RWPE2 (cell line): ENCODE measurements around the gene EFNA3.
"Not testable (repeated sequence)": the region's sequence is repeated elsewhere in the genome, so short reads cannot be mapped to it uniquely, and the experiment has no call there.

Experiments used
- ATAC-seq: fragments of 200-7000 bp; cut with Tn5 transposase; 3 replicates; pipeline ENCODE4 v1.9.1; 2021; ENCODE audit warnings: low read depth
- DNase-seq: peaks from one replicate; pipeline ENCODE4 v3.0.0-alpha.2; 2020; ENCODE audit warnings: low spot score
- H3K27ac ChIP-seq: fragments of 450-650 bp; 2 replicates; pipeline ENCODE4 v1.5.1; 2017; ENCODE audit warnings: mild to moderate bottlenecking; ENCODE audit not compliant: poor library complexity, severe bottlenecking
- H3K27me3 ChIP-seq: fragments of 250-450 bp; sonication (Bioruptor Pico); 2 replicates; pipeline ENCODE4 v1.5.1; 2021; ENCODE audit warnings: mild to moderate bottlenecking, moderate library complexity; ENCODE audit not compliant: insufficient read depth, poor library complexity, severe bottlenecking
- H3K36me3 ChIP-seq: fragments of 250-450 bp; sonication (Bioruptor Pico); 2 replicates; pipeline ENCODE4 v1.5.1; 2020; ENCODE audit warnings: low read depth, mild to moderate bottlenecking, moderate library complexity
- H3K4me1 ChIP-seq: fragments of 250-450 bp; sonication (Bioruptor Pico); 2 replicates; pipeline ENCODE4 v1.5.1; 2021; ENCODE audit warnings: mild to moderate bottlenecking, moderate library complexity; ENCODE audit not compliant: insufficient read depth, poor library complexity, severe bottlenecking
- H3K4me3 ChIP-seq: fragments of 250-450 bp; sonication (Bioruptor Pico); 2 replicates; pipeline ENCODE4 v1.5.1; 2021; ENCODE audit warnings: mild to moderate bottlenecking, moderate library complexity; ENCODE audit not compliant: severe bottlenecking
- H3K9me3 ChIP-seq: fragments of 250-450 bp; sonication (Bioruptor Pico); 2 replicates; pipeline ENCODE4 v1.5.1; 2021; ENCODE audit warnings: mild to moderate bottlenecking, moderate library complexity; ENCODE audit not compliant: severe bottlenecking
- CTCF ChIP-seq: fragments of 450-650 bp; IDR thresholded peaks from one replicate; pipeline ENCODE4 v1.5.1; 2017; ENCODE audit warnings: mild to moderate bottlenecking, moderate library complexity; ENCODE audit not compliant: poor library complexity, severe bottlenecking

The EFNA3 gene

GRCh38 chr1:155117610-155118009 lies 39.0 kb downstream of the EFNA3 start:
- ATAC-seq (no peak), DNase-seq (no peak)
- Histone ChIP-seq H3K4me3 (no peak overlapping the region), H3K27me3 (no peaks in the 10 kb centered on the region), H3K4me1 (no peaks in the 10 kb centered on the region), H3K27ac (no peak overlapping the region), H3K9me3 (no peaks in the 10 kb centered on the region), H3K36me3 (no peaks in the 10 kb centered on the region)
- TF ChIP-seq CTCF: no peak

GRCh38 chr1:155118090-155118489 lies 39.5 kb downstream of the EFNA3 start:
- not testable (repeated sequence) for H3K36me3 ChIP-seq, H3K9me3 ChIP-seq, H3K4me3 ChIP-seq, ATAC-seq, H3K4me1 ChIP-seq, DNase-seq, H3K27ac ChIP-seq, H3K27me3 ChIP-seq

GRCh38 chr1:155120253-155120652 lies 41.6 kb downstream of the EFNA3 start:
- H3K4me3 ChIP-seq: no peak overlapping the region
- no peaks in the 10 kb centered on the region for H3K36me3 ChIP-seq
- no peak for TF ChIP-seq CTCF
- DNase-seq: no peak
- H3K27ac ChIP-seq: no peak overlapping the region
- H3K9me3 ChIP-seq: no peaks in the 10 kb centered on the region
- H3K4me1 ChIP-seq: peaks cover 19% of the 10 kb centered on the region
- ATAC-seq: no peak
- no peaks in the 10 kb centered on the region for H3K27me3 ChIP-seq

- DNase-seq (no peak), ATAC-seq (no peak)
- Histone ChIP-seq H3K27me3 (no peaks in the 10 kb centered on the region), H3K27ac (no peak overlapping the region), H3K4me1 (peaks cover 29% of the 10 kb centered on the region), H3K9me3 (no peaks in the 10 kb centered on the region), H3K36me3 (no peaks in the 10 kb centered on the region), H3K4me3 (no peak overlapping the region)
- no peak for TF ChIP-seq CTCF
Observed at GRCh38 chr1:155121249-155121648, 42.6 kb downstream of the EFNA3 start.

- Histone ChIP-seq H3K27ac (no peak overlapping the region), H3K27me3 (no peaks in the 10 kb centered on the region)
Observed at GRCh38 chr1:155122308-155122707, 43.7 kb downstream of the EFNA3 start.

More at GRCh38 chr1:155122308-155122707, 43.7 kb downstream of the EFNA3 start:
- Histone ChIP-seq H3K36me3 (no peaks in the 10 kb centered on the region), H3K4me1 (peaks cover 38% of the 10 kb centered on the region), H3K9me3 (no peaks in the 10 kb centered on the region), H3K4me3 (no peak overlapping the region)
- ATAC-seq: no peak
- DNase-seq: no peak
- no peak for TF ChIP-seq CTCF
